Tibial artery (tissue), 4 donors: ENCODE data around the gene VPS26A.

Source experiments
- DNase-seq, 2 donors: peaks; one replicate each; pipeline ENCODE4 v3.0.0-alpha.2; 2019
- H3K27ac ChIP-seq, 2 donors: fragments of 200-600 bp; sonication (generic) in 1 of 2; 1 replicate in 1 of 2; 2 replicates in 1 of 2; pipeline ENCODE4 v1.5.1; 2018 to 2019; ENCODE audit warnings: mild to moderate bottlenecking in 1 of 2
- H3K27me3 ChIP-seq, 2 donors: fragments of 200-600 bp; sonication (generic) in 1 of 2; one replicate each; pipeline versions ENCODE4 v1.5.1 to v1.6.0; 2016 to 2019
- H3K36me3 ChIP-seq, 3 donors: fragments of 200-600 bp; sonication (generic) in 2 of 3; one replicate each; pipeline ENCODE4 v1.5.1; 2016 to 2019; ENCODE audit warnings: mild to moderate bottlenecking in 2 of 3
- H3K4me1 ChIP-seq, 4 donors: fragments of 200-600 bp; sonication (generic) in 2 of 4; 1 replicate in 3 of 4; 2 replicates in 1 of 4; pipeline ENCODE4 v1.5.1; 2016 to 2019
- H3K4me3 ChIP-seq, 2 donors: fragments of 200-600 bp; sonication (generic) in 1 of 2; 1 replicate in 1 of 2; 2 replicates in 1 of 2; pipeline ENCODE4 v1.5.1; 2018 to 2019; ENCODE audit warnings: mild to moderate bottlenecking in 2 of 2
- H3K9me3 ChIP-seq, 3 donors: fragments of 200-600 bp; sonication (generic) in 1 of 3; one replicate each; pipeline ENCODE4 v1.5.1; 2016 to 2019
- intact Hi-C: fragments of 100-400 bp; cut with DNase I; formaldehyde crosslinking; loops from one replicate; pipeline ENCODE4 v1.15.0; 2023; ENCODE audit warnings: low total_unique reads
- TF ChIP-seq, protein P1 (sequence below), 2 experiments: fragments of 200-600 bp in 1 of 2; fragments of 450-650 bp in 1 of 2; IDR thresholded peaks; one replicate each; pipeline ENCODE4 v1.5.1; 2017 to 2019; ENCODE audit warnings: antibody characterized with exemption in 2 of 2, mild to moderate bottlenecking in 1 of 2, moderate library complexity in 1 of 2

Gene VPS26A

DNA sequence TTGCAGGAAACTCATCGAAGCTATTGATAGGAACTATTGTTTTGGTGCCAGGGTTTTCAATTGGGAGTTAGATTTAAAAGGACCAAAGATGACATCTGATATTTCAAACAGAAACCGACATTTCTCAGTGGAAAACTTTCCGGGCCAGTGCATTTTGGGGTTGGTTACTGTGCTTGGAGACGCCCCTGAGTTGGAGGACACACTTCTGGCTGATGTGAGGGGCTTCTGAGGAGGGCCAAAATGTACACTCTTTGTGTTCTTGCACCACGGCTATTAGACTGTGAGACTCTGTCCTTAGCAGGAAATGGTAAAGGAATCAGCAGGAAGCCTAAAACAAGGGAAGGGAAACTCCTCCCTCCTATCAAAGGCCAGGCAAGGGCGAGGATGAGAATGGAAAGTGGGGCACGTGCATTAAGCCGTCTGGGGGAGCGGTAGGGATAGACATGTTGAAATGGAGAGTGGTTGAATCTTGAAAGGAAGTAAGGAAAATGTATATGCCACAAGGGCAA lies 37.9 kb upstream of the VPS26A start:
- Histone ChIP-seq H3K27ac (peak overlapping the region; percentile 24 to 62), H3K4me3 (peak overlapping the region in 1 of 2 donors; percentile 31)
- intact Hi-C loops = no loop called here

DNA sequence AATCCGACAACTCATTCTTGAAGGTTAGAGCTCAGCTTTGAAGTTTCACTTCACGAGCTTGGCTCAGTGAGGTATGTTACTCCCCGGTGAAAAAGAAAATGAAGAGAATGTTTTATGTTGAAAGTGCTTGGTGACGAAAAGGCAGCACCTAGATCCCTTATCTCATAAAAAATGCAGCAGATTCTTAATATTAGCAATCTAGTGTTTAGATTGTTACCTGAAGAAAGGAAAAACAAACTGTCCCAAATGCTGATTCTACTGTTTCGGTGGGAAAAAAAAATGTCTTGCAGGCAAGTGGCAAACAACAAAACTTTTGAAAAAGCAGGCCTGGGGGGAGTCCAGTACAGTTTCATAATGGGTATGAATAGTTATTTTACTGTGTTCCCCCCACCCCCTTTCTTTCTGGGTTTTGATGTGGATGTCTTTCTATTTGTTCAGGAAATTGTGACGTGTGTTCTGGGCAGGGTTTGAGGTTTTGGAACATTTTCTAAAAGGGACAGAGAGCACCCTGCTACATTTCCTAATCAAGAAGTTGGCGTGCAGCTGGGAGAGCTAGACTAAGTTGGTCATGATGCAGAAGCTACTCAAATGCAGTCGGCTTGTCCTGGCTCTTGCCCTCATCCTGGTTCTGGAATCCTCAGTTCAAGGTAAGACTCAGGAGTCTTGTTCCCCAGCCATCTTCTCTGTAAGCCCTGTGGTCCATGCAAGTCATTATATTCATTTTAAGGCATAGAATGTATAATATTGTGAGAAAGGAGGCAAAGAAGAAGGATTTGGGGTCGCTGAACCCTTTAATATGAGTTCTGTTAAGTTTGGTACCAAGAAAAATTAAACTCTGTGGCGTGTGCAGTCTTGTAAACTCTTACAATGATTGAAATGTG lies 36.1 kb upstream of the VPS26A start, which contains the start of gene SRGN:
SRGN (plus strand) TSS at position 514 of the 881 bp plus-strand sequence; CDS start at position 569, 55 bp downstream.
- peak; percentile 84 to 87 for DNase-seq
- TF ChIP-seq, protein P1, sequence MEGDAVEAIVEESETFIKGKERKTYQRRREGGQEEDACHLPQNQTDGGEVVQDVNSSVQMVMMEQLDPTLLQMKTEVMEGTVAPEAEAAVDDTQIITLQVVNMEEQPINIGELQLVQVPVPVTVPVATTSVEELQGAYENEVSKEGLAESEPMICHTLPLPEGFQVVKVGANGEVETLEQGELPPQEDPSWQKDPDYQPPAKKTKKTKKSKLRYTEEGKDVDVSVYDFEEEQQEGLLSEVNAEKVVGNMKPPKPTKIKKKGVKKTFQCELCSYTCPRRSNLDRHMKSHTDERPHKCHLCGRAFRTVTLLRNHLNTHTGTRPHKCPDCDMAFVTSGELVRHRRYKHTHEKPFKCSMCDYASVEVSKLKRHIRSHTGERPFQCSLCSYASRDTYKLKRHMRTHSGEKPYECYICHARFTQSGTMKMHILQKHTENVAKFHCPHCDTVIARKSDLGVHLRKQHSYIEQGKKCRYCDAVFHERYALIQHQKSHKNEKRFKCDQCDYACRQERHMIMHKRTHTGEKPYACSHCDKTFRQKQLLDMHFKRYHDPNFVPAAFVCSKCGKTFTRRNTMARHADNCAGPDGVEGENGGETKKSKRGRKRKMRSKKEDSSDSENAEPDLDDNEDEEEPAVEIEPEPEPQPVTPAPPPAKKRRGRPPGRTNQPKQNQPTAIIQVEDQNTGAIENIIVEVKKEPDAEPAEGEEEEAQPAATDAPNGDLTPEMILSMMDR (IDR thresholded peaks at IDR 0.05) = no peak
- Histone ChIP-seq H3K4me1 (peaks cover 0 to 17% (median 0%) of the 10 kb centered on the region in 4 donors), H3K27me3 (no peaks in the 10 kb centered on the region), H3K36me3 (no peaks in the 10 kb centered on the region), H3K9me3 (no peaks in the 10 kb centered on the region), H3K4me3 (peak within 1 kb of the TSS; percentile 33 to 39), H3K27ac (peak within 1 kb of the TSS; percentile 41 to 62)
- intact Hi-C loops = no loop called here

More for the DNA sequence above, 37.9 kb upstream of the VPS26A start:
- no peaks in the 10 kb centered on the region for H3K36me3 ChIP-seq
- peaks cover 0 to 16% (median 0%) of the 10 kb centered on the region in 4 donors for H3K4me1 ChIP-seq
- no peaks in the 10 kb centered on the region for H3K27me3 ChIP-seq
- no peaks in the 10 kb centered on the region for H3K9me3 ChIP-seq
- TF ChIP-seq, protein P1 (IDR thresholded peaks at IDR 0.05) = no peak
- DNase-seq = no peak

DNA sequence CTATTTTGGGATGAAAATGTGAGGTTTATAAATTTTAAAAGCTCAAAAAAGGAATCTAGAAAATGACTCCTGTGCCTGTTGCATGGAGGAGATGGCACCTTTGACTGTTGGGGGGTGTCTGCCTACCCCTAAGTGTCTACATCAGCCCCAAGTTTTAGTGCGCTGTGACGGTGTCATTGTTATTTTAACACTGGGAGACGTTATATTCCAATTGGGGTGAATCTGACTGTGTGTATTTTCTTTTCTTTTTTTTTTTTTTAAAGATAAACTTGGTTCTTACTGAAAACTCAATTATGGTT lies 35.6 kb upstream of the VPS26A start:
- DNase-seq = no peak
- Histone ChIP-seq H3K36me3 (no peaks in the 10 kb centered on the region), H3K4me3 (peak overlapping the region; percentile 33 to 39), H3K9me3 (no peaks in the 10 kb centered on the region), H3K27ac (peak overlapping the region; percentile 41 to 62), H3K27me3 (no peaks in the 10 kb centered on the region), H3K4me1 (peaks cover 0 to 21% (median 0%) of the 10 kb centered on the region in 4 donors)
- TF ChIP-seq, protein P1 (IDR thresholded peaks at IDR 0.05) = no peak
- intact Hi-C loops = no loop called here

DNA sequence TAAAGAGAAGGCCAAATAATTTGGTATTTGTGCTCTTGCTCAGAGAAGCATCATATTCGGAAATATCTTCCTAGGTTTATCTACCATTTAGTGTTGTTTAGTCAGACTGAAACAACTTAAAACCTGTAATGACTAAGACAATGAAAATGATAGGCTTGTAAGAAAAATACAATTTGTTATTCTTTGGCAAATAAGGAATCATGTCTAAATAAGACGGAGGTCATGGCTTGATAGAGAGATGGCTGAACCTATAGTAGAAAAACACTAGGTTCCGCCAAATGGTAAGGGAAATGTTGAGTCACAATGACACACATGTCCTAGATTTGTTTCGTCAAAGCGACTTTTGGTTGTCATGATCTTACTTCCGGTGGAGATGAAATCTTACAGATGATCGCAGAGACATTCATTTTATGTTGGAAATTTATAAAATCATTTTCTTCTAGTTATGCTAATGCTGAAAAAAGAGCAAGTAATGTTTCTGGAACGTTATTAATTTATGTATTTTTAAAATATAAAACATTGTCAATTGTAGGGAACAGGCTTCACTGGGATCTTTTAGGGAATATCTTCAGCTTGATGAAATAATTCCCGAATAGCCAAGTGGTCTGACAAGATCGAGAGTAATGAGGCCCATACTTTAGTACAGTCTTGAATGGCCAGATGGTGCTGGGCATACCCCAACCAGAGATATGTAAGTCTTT lies 35.0 kb upstream of the VPS26A start:
- H3K4me1 ChIP-seq = peaks cover 0 to 24% (median 0%) of the 10 kb centered on the region in 4 donors
- intact Hi-C loops = no loop called here
- peak overlapping the region; percentile 41 to 62 for H3K27ac ChIP-seq
- TF ChIP-seq, protein P1 (IDR thresholded peaks at IDR 0.05) = no peak
- no peak for DNase-seq
- no peaks in the 10 kb centered on the region for H3K9me3 ChIP-seq
- no peaks in the 10 kb centered on the region for H3K27me3 ChIP-seq
- no peaks in the 10 kb centered on the region for H3K36me3 ChIP-seq
- H3K4me3 ChIP-seq = peak overlapping the region; percentile 33 to 39

DNA sequence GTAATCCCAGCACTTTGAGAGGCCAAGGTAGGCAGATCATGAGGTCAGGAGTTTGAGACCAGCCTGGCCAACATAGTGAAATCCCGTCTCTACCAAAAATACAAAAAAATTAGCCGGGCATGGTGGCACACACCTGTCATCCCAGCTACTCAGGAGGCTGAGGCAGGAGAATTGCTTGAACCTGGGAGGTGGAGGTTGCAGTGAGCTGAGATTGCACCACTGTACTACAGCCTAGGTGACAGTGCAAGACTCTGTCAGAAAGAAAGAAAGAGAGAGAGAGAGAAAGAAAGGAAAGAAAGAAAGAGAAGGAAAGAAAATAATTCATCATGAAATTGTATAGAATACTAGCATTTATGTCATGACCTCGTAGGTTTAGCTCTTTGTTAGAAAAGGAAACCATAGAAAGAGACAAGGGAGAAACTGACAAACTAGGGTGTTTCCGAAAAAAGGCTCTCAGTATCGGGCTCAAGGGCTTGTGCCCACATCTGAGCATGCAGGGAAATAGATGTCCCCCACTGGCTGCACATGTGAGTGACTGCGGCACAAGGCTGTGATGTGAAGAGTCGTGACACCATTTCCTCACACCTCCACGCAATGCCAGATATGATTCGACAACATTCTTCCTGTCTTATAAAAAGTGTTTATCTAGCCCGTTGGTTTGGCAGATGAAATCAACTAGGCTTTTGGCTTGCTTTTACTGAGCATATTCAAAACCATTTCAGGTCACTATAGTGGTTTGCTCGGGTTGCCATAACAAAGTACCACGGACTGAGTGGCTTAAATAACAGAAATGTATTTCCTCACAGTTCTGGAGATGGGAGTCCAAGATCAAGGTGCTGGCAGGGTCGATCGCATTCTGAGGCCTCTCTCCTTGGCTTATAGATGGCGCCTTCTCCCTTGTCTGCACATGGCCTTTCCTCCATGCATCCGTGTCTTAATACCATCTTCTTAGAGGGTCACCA lies 34.1 kb upstream of the VPS26A start:
- Histone ChIP-seq H3K27me3 (no peaks in the 10 kb centered on the region), H3K36me3 (no peaks in the 10 kb centered on the region), H3K27ac (peak overlapping the region; percentile 31 to 62), H3K9me3 (no peaks in the 10 kb centered on the region), H3K4me3 (peak overlapping the region; percentile 33 to 39), H3K4me1 (peaks cover 0 to 24% (median 0%) of the 10 kb centered on the region in 4 donors)
- DNase-seq = peak in 1 of 2 donors; percentile 46
- TF ChIP-seq, protein P1 (IDR thresholded peaks at IDR 0.05) = no peak
- intact Hi-C loops = loop anchor here (5.0 to 10.0 kb wide), 2 partner anchors 83 to 105 kb away; partner anchors contain the start of gene KIFBP
